HepG2 (cell line): ENCODE measurements around the gene CAGE1. TPM values are rescaled to one million over a fixed set of nuclear protein-coding genes. Genes with fewer than 3 reads are reported as not detected.
A peak's percentile ranks its signal among the peaks of the same experiment; 100 is the strongest.

Experiments
- ATF7 ChIP-seq, 2 experiments: fragments of 450-650 bp in 1 of 2; sonication (generic) in 1 of 2; formaldehyde crosslinking in 1 of 2; IDR thresholded peaks; 2 replicates each; pipeline versions ENCODE4 v1.4.0 to v1.6.1; 2016 to 2020; ENCODE audit warnings: antibody characterized with exemption in 1 of 2, mild to moderate bottlenecking in 1 of 2, missing genetic modification reagents in 1 of 2
- CBX5 ChIP-seq: sonication (generic); formaldehyde crosslinking; IDR thresholded peaks from 2 replicates; pipeline ENCODE4 v1.4.0; 2020; ENCODE audit warnings: missing genetic modification reagents, borderline replicate concordance
- CCAR2 ChIP-seq: fragments of 200-400 bp; formaldehyde crosslinking; optimal IDR thresholded peaks from 2 replicates; pipeline ENCODE3; 2018; ENCODE audit warnings: low read depth, mild to moderate bottlenecking, low read length, moderate library complexity
- MBD4 ChIP-seq: IDR thresholded peaks from 2 replicates; pipeline ENCODE4 v1.6.1; 2012; ENCODE audit warnings: low read length, inconsistent platforms, borderline replicate concordance
- MLXIP ChIP-seq: sonication (generic); formaldehyde crosslinking; IDR thresholded peaks from 2 replicates; pipeline ENCODE4 v1.9.0; 2021; ENCODE audit warnings: missing genetic modification reagents, borderline replicate concordance
- NBN ChIP-seq: fragments of 450-650 bp; conservative IDR thresholded peaks from 2 replicates; pipeline ENCODE4 v1.6.1; 2017
- NFKB2 ChIP-seq: sonication (generic); formaldehyde crosslinking; IDR thresholded peaks from 2 replicates; pipeline ENCODE4 v1.4.0; 2020; ENCODE audit warnings: missing genetic modification reagents, borderline replicate concordance
- POLR2A ChIP-seq, 2 experiments: IDR thresholded peaks; 2 replicates each; pipeline ENCODE4 v1.6.1; 2011; ENCODE audit warnings: low read depth in 2 of 2, low read length in 2 of 2, mild to moderate bottlenecking in 1 of 2, moderate library complexity in 1 of 2; ENCODE audit not compliant: insufficient read depth in 1 of 2
- RNF2 ChIP-seq: fragments of 450-650 bp; conservative IDR thresholded peaks from 2 replicates; pipeline ENCODE4 v1.6.1; 2016; ENCODE audit warnings: low read depth
- SETDB1 ChIP-seq: sonication (generic); formaldehyde crosslinking; IDR thresholded peaks from 2 replicates; pipeline ENCODE4 v1.5.1; 2020; ENCODE audit warnings: missing genetic modification reagents, mild to moderate bottlenecking, borderline replicate concordance
- TCF7L2 ChIP-seq: IDR thresholded peaks from 2 replicates; pipeline ENCODE4 v1.6.1; 2011; ENCODE audit warnings: mild to moderate bottlenecking, low read depth, low read length, moderate library complexity
- TGIF2 ChIP-seq: IDR thresholded peaks from 2 replicates; pipeline ENCODE4 v1.6.1; 2016; ENCODE audit warnings: control low read depth, missing compliant biosample characterization
- XRCC5 ChIP-seq: fragments of 200-400 bp; formaldehyde crosslinking; optimal IDR thresholded peaks from 2 replicates; pipeline ENCODE3; 2017; ENCODE audit warnings: mild to moderate bottlenecking, low read length
- ZBTB26 ChIP-seq: IDR thresholded peaks from 2 replicates; pipeline ENCODE4 v1.6.1; 2016; ENCODE audit warnings: missing compliant biosample characterization, missing genetic modification reagents, borderline replicate concordance
- ZBTB3 ChIP-seq: sonication (generic); formaldehyde crosslinking; IDR thresholded peaks from 2 replicates; pipeline ENCODE4 v1.4.0; 2020; ENCODE audit warnings: low read depth, mild to moderate bottlenecking, moderate library complexity, missing genetic modification reagents, borderline replicate concordance
- ZNF136 ChIP-seq: sonication (generic); formaldehyde crosslinking; IDR thresholded peaks from 2 replicates; pipeline ENCODE4 v1.8.1; 2022; ENCODE audit warnings: low read depth, mild to moderate bottlenecking, moderate library complexity, missing genetic modification reagents
- ZNF138 ChIP-seq: sonication (generic); formaldehyde crosslinking; IDR thresholded peaks from 2 replicates; pipeline ENCODE4 v1.5.0; 2020; ENCODE audit warnings: mild to moderate bottlenecking, low read depth, missing genetic modification reagents
- ZNF275 ChIP-seq: sonication (generic); formaldehyde crosslinking; IDR thresholded peaks from 2 replicates; pipeline ENCODE4 v1.8.0; 2022; ENCODE audit warnings: missing genetic modification reagents, mild to moderate bottlenecking, inconsistent platforms, borderline replicate concordance
- ZNF3 ChIP-seq: IDR thresholded peaks from 2 replicates; pipeline ENCODE4 v1.7.0; 2017; ENCODE audit warnings: inconsistent platforms
- ZNF605 ChIP-seq: sonication (generic); formaldehyde crosslinking; IDR thresholded peaks from 2 replicates; pipeline ENCODE4 v1.8.0; 2022; ENCODE audit warnings: mild to moderate bottlenecking, missing genetic modification reagents
- ZNF746 ChIP-seq: sonication (generic); formaldehyde crosslinking; IDR thresholded peaks from 2 replicates; pipeline ENCODE4 v1.8.0; 2022; ENCODE audit warnings: mild to moderate bottlenecking, missing genetic modification reagents
- ZSCAN22 ChIP-seq: sonication (generic); formaldehyde crosslinking; IDR thresholded peaks from 2 replicates; pipeline ENCODE4 v1.4.0; 2020; ENCODE audit warnings: mild to moderate bottlenecking, missing genetic modification reagents
- polyA plus RNA-seq, 8 experiments: library from polyadenylated mRNA; depleted of rRNA in 3 of 8; stranded (reverse) in 7 of 8; unstranded in 1 of 8; fragments of >200 nt; fragmentation: Illumina TruSeq in 4 of 8; extraction: Trizol in 4 of 8; gene quantifications; 2 replicates each; pipeline versions ENCODE4 v1.2.1 to v1.2.3, GENCODE V29; 2011 to 2016; ENCODE audit warnings: low read depth in 4 of 8, missing spikeins in 1 of 8, mixed read lengths in 1 of 8; ENCODE audit not compliant: insufficient read depth in 1 of 8
- total RNA-seq, 5 experiments: library from RNA; depleted of rRNA; stranded (reverse); fragments of >200 nt; fragmentation: Illumina TruSeq; extraction: Trizol; gene quantifications; 2 replicates each; pipeline ENCODE4 v1.2.3, GENCODE V29; 2016; ENCODE audit warnings: low read depth in 1 of 5

The CAGE1 gene
- total and polyA plus RNA-seq, 2 of the 13 experiments (the other 11 are each of a cell fraction or from before 2014, with no cell fraction given): 0.03 to 0.15 TPM

- TF ChIP-seq ZNF605 (CRISPR knock-in tag) (peak; percentile 99), ZBTB3 (CRISPR knock-in tag) (peak; percentile 44; the same call in 1 of the 2 replicates), CBX5 (CRISPR knock-in tag) (peak; percentile 79; the same call in 1 of the 2 replicates), MLXIP (CRISPR knock-in tag) (no peak), POLR2A (IDR thresholded peaks at IDR 0.05; ENCODE audit: insufficient read depth in 1 of 2, low read depth in 2 of 2, low read length in 2 of 2) (peak; percentile 96 to 97), ZBTB26 (peak; percentile 87), CCAR2 (no peak), ZNF275 (CRISPR knock-in tag) (peak; percentile 95; the same call in 1 of the 2 replicates), ZNF138 (CRISPR knock-in tag) (peak; percentile 79; the same call in 1 of the 2 replicates), NFKB2 (peak; percentile 99; the same call in 1 of the 2 replicates), ZNF136 (CRISPR knock-in tag) (peak; percentile 98), SETDB1 (CRISPR knock-in tag) (no peak), RNF2 (peak; percentile 95), XRCC5 (no peak), ZNF746 (CRISPR knock-in tag) (peak; percentile 73), TGIF2 (CRISPR knock-in tag) (peak; percentile 79), ZNF3 (peak; percentile 52; the same call in 1 of the 2 replicates), NBN (no peak), MBD4 (no peak), ZSCAN22 (no peak), TCF7L2 (no peak), ATF7 (IDR thresholded peaks at IDR 0.05) (no peak), ATF7 (CRISPR knock-in tag; IDR thresholded peaks at IDR 0.05) (peak; percentile 38; the same call in 1 of the 2 replicates)
These were observed at the start of gene CAGE1, which contains the start of gene RIOK1 (continued) for GRCh38 chr6:7389451-7390225.
